OCI-LY1 (cell line): Measurements from ENCODE around the gene SLC39A10.

Experiments
- H2AFZ ChIP-seq: fragments of 200-600 bp; sonication (generic), shearing (Covaris generic); 2 replicates; pipeline ENCODE4 v1.6.0; 2014; ENCODE audit warnings: antibody characterized with exemption, mild to moderate bottlenecking, low read length
- H3F3A ChIP-seq: fragments of 200-600 bp; sonication (generic), shearing (Covaris generic); 2 replicates; pipeline ENCODE4 v1.6.0; 2014; ENCODE audit warnings: mild to moderate bottlenecking, antibody characterized with exemption, low read length, moderate library complexity; ENCODE audit not compliant: insufficient read depth
- H3K27ac ChIP-seq: fragments of 200-600 bp; sonication (generic); 2 replicates; pipeline ENCODE4 v1.5.1; 2014; ENCODE audit warnings: low read length, mixed run types, mild to moderate bottlenecking, low read depth; ENCODE audit not compliant: poor library complexity, severe bottlenecking
- H3K27me3 ChIP-seq: fragments of 200-600 bp; sonication (generic); 2 replicates; pipeline ENCODE4 v1.6.0; 2014; ENCODE audit warnings: antibody characterized with exemption, mild to moderate bottlenecking, low read length, moderate library complexity; ENCODE audit not compliant: insufficient read depth
- H3K36me3 ChIP-seq: fragments of 200-600 bp; sonication (generic); 2 replicates; pipeline ENCODE4 v1.6.1; 2014; ENCODE audit warnings: mild to moderate bottlenecking, antibody characterized with exemption, low read length, moderate library complexity, mixed read lengths; ENCODE audit not compliant: insufficient read depth
- H3K4me1 ChIP-seq: fragments of 200-600 bp; sonication (generic); 2 replicates; pipeline ENCODE4 v1.5.1; 2014; ENCODE audit warnings: mild to moderate bottlenecking, low read length, moderate library complexity; ENCODE audit not compliant: insufficient read depth, severe bottlenecking
- H3K4me2 ChIP-seq: fragments of 200-600 bp; sonication (generic), shearing (Covaris generic); 2 replicates; pipeline ENCODE4 v1.6.1; 2014; ENCODE audit warnings: low read length
- H3K4me3 ChIP-seq: fragments of 200-600 bp; sonication (generic); 2 replicates; pipeline ENCODE4 v1.5.1; 2014; ENCODE audit warnings: low read length, low read depth, mild to moderate bottlenecking, mixed read lengths; ENCODE audit not compliant: poor library complexity, severe bottlenecking
- H3K79me2 ChIP-seq: fragments of 200-600 bp; shearing (Covaris generic); 2 replicates; pipeline ENCODE4 v1.6.1; 2016; ENCODE audit warnings: mixed run types, low read length, mixed read lengths; ENCODE audit not compliant: insufficient read depth
- H3K9ac ChIP-seq: fragments of 200-600 bp; sonication (generic), shearing (Covaris generic); 2 replicates; pipeline ENCODE4 v1.6.1; 2014; ENCODE audit warnings: mild to moderate bottlenecking, low read length, mixed read lengths
- H3K9me2 ChIP-seq: fragments of 200-600 bp; sonication (generic), shearing (Covaris generic); 2 replicates; pipeline ENCODE4 v1.6.1; 2014; ENCODE audit warnings: low read depth, mild to moderate bottlenecking, low read length, mixed read lengths
- H3K9me3 ChIP-seq: fragments of 200-600 bp; shearing (Covaris generic); 2 replicates; pipeline ENCODE4 v1.6.1; 2014; ENCODE audit warnings: low read length, mixed read lengths
- H4K20me1 ChIP-seq: fragments of 200-600 bp; sonication (generic), shearing (Covaris generic); 2 replicates; pipeline ENCODE4 v1.6.0; 2016; ENCODE audit warnings: mild to moderate bottlenecking, low read length; ENCODE audit not compliant: insufficient read depth
- CTCF ChIP-seq: fragments of 200-600 bp; sonication (generic), shearing (Covaris generic); IDR thresholded peaks from 2 replicates; pipeline ENCODE4 v1.5.1; 2017; ENCODE audit warnings: mild to moderate bottlenecking, antibody characterized with exemption, low read length, moderate library complexity, mixed read lengths
- EZH2 ChIP-seq: fragments of 200-600 bp; sonication (generic), shearing (Covaris generic); IDR thresholded peaks from 2 replicates; pipeline ENCODE4 v1.8.0; 2017; ENCODE audit warnings: borderline replicate concordance, mixed run types, mild to moderate bottlenecking, antibody characterized with exemption, low read length, moderate library complexity, mixed read lengths

Gene SLC39A10

GRCh38 chr2:195639238-195639858 lies 17.7 kb upstream of the SLC39A10 start:
- Histone ChIP-seq H3K4me3 (no peak overlapping the region), H3K4me1 (no peaks in the 10 kb centered on the region), H3K79me2 (no peaks in the 10 kb centered on the region), H3K36me3 (no peaks in the 10 kb centered on the region), H3K9me3 (no peaks in the 10 kb centered on the region), H3F3A (no peaks in the 10 kb centered on the region), H3K27ac (no peak overlapping the region), H4K20me1 (no peaks in the 10 kb centered on the region), H3K4me2 (no peak overlapping the region), H3K9me2 (no peaks in the 10 kb centered on the region), H3K9ac (no peak overlapping the region), H2AFZ (no peak overlapping the region), H3K27me3 (no peaks in the 10 kb centered on the region)
- no peak for TF ChIP-seq CTCF
- TF ChIP-seq EZH2 = no peak

GRCh38 chr2:195639959-195640358 lies 17.1 kb upstream of the SLC39A10 start:
- Histone ChIP-seq H3K9me3 (no peaks in the 10 kb centered on the region), H3K4me1 (no peaks in the 10 kb centered on the region), H2AFZ (no peak overlapping the region), H3K4me2 (no peak overlapping the region), H3K4me3 (no peak overlapping the region), H3K27me3 (no peaks in the 10 kb centered on the region), H3K36me3 (no peaks in the 10 kb centered on the region), H4K20me1 (no peaks in the 10 kb centered on the region), H3K9ac (no peak overlapping the region), H3K9me2 (no peaks in the 10 kb centered on the region), H3F3A (no peaks in the 10 kb centered on the region), H3K79me2 (no peaks in the 10 kb centered on the region), H3K27ac (no peak overlapping the region)
- no peak for TF ChIP-seq EZH2
- TF ChIP-seq CTCF = no peak

- Histone ChIP-seq H4K20me1 (no peaks in the 10 kb centered on the region), H3K27me3 (no peaks in the 10 kb centered on the region), H3K9ac (no peak overlapping the region), H3F3A (no peaks in the 10 kb centered on the region), H3K9me3 (no peaks in the 10 kb centered on the region), H3K9me2 (no peaks in the 10 kb centered on the region), H2AFZ (no peak overlapping the region), H3K4me1 (peaks cover 5% of the 10 kb centered on the region), H3K4me2 (no peak overlapping the region), H3K36me3 (no peaks in the 10 kb centered on the region), H3K27ac (no peak overlapping the region), H3K79me2 (no peaks in the 10 kb centered on the region), H3K4me3 (no peak overlapping the region)
- TF ChIP-seq EZH2 (no peak), CTCF (no peak)
Measured at GRCh38 chr2:195642027-195642678, 14.9 kb upstream of the SLC39A10 start.
